AG10803 (cell line): ENCODE results near the gene PDS5B.

ENCODE experiments used
- DNase-seq: peaks from one replicate; pipeline ENCODE4 v3.0.0; 2010; ENCODE audit warnings: low read depth
- H3K4me3 ChIP-seq: 2 replicates; pipeline ENCODE4 v1.5.1; 2011; ENCODE audit warnings: mild to moderate bottlenecking, low read length, control low read depth
- CTCF ChIP-seq: conservative IDR thresholded peaks from 2 replicates; pipeline ENCODE4 v1.5.1; 2011; ENCODE audit warnings: mild to moderate bottlenecking, low read length, control low read depth, inconsistent platforms

The PDS5B gene

DNA sequence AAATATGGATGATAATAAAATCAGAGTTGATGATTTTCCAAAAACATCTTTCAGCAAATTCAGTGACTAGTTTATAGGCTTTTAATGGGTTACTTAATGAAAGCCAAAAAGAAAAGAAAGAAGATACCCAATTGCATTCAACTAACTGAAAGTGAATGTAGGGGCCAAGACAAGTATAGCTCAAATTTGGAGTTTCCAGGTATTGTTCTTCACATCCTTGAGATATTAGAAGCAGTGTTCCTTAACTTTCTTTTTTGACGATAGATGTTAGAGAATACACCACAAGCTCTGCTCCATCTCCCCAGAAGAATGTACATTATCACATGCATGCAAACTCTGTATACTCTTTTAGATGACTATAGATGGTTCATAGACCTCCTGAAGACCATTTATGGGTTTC, 43.6 kb downstream of the PDS5B start:
- no peak for DNase-seq
- TF ChIP-seq CTCF = no peak
- H3K4me3 ChIP-seq = no peak overlapping the region

DNA sequence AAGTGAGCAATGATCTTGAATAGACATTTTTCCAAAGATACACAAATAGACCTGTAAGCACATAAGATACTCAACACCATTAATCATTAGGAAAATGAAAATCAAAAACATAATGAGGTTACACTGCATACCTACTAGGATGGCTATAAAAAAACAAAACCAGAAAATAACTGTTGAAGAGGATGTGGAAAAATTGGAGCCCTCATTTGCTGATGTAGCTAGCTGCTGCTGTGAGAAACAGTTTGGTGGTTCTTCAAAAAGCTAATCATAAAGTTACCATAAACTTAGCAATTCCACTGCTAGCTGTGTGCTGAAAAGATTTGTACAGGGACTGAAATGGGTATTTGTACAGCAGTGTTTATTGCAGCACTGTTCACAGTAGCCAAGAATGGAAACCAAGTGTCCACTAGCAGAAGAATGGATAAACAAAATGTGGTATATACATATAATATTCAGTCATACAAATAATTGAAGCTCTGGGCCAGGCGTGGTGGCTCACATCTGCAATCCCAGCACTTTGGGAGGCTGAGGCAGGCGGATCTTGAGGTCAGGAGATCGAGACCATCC, 46.2 kb downstream of the PDS5B start:
- no peak overlapping the region for H3K4me3 ChIP-seq
- no peak for DNase-seq
- no peak for TF ChIP-seq CTCF

DNA sequence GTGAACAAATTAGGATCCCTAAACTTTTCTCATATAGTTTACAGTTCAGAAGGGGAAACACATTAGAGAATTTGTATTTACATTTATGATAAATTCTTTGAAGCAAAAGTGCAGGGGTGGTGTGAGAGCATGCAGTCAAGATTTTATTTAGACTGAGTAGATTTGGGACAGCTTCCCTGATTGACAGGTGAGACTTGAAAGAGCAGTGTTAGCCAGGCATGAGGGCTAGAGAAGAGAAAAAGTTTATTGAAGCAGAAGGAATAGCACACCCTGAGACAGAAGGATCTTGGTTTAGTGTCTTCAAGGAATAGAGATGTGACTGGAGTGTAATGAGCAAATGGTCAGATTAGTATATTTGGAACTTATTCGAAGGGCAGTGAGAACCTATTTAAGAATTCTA, 50.5 kb downstream of the PDS5B start:
- no peak for DNase-seq
- H3K4me3 ChIP-seq = no peak overlapping the region
- TF ChIP-seq CTCF = no peak

GRCh38 chr13:32638739-32639138, 52.5 kb downstream of the PDS5B start:
- DNase-seq = no peak
- no peak overlapping the region for H3K4me3 ChIP-seq
- no peak for TF ChIP-seq CTCF

GRCh38 chr13:32639502-32640105, 53.4 kb downstream of the PDS5B start:
- peak; percentile 95 for TF ChIP-seq CTCF
- H3K4me3 ChIP-seq = no peak overlapping the region
- peak; percentile 74 for DNase-seq

GRCh38 chr13:32642316-32642715, 56.1 kb downstream of the PDS5B start:
- no peak overlapping the region for H3K4me3 ChIP-seq
- TF ChIP-seq CTCF = no peak
- DNase-seq = no peak

DNA sequence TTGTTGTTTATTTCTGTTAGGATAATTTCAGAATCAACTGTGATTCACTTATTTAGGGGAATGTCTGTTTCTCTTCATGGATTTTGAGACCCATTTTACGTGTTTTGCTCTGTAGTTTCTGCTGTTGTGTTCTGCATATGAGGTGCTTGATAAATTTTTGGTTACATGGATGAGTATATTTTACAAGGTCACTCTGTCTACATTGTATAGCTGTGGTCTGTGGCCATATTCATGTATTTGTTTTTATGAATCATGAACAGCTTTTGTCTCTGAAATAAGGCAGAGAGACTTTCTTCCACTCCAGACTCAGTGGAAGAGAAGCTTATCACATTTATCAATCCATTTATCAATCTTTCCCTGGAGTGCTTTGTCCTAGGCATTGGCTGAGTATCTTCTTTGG, 56.6 kb downstream of the PDS5B start:
- no peak overlapping the region for H3K4me3 ChIP-seq
- TF ChIP-seq CTCF = no peak
- no peak for DNase-seq
